Central memory CD4-positive, alpha-beta T cell (primary cell): ENCODE data around the gene IRF4.
"Not testable (repeated sequence)": the region's sequence is repeated elsewhere in the genome, so short reads cannot be mapped to it uniquely, and the experiment has no call there.

Source experiments
- DNase-seq: peaks from one replicate; pipeline ENCODE4 v3.0.0; 2022

Gene IRF4

DNA sequence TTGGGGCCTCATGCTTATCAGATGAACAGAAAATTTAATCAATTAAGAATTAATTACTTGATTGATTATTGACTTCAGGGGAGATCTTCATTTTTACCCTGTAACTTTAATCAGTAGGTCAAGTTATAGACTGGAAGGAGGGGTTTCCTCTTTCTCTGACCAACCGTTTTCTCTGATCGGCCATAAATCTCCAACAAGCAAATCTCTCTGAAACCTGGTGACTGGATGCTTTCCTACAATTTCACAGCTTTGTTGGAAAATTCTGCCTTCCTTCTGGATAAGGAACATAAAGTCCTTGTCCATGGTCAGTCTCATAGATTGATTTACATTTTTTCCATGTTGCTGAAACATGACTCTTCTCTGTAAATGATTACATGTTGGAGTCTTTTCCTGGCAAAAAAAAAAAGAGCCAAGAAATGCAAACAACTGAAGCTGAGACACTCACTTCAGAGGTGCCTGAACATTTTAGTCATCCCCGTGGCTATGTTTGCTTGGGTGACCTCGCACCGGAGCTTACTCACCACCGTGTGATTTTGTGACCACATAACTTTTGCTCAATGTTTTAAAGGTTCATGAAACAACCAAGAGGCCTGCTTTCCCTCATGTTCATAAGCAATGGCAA, 31.0 kb downstream of the IRF4 start:
- DNase-seq, result no peak

DNA sequence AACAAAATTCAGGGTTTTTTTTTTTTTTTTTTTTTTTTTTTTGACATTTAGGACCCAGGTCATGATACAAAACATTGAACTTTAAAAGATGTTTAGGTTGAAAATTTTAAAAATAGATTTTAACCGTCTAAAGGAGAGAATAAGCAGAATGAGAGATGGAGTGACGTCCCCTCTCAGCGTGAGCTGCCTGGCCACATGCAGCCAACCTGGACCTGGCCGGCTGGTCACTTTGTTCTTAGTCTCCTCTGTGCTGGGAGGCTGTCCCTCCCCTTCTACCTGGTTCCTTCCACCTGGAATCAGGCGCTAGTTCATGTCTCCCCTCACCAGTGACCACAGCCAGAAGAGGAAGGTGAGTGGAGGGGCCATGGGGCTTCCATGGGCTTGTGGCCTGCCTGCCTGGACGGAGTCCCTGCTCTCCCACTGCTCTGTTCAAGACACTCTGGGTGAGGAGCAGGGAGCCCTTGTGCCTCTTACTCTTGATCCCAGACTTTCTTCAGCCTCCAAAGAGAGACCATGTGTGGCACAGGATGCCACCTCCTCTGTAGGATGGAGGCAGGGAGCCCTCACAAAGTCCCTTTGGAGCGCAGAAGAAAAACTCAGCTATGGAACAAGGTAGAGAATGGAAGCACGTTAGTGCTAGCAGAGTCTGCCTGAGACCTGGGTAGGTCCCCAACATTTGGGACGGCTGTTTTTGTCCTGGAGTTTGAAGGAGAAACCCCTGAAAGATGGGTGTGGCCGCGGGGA, 31.7 kb downstream of the IRF4 start:
- DNase-seq, result no peak

DNA sequence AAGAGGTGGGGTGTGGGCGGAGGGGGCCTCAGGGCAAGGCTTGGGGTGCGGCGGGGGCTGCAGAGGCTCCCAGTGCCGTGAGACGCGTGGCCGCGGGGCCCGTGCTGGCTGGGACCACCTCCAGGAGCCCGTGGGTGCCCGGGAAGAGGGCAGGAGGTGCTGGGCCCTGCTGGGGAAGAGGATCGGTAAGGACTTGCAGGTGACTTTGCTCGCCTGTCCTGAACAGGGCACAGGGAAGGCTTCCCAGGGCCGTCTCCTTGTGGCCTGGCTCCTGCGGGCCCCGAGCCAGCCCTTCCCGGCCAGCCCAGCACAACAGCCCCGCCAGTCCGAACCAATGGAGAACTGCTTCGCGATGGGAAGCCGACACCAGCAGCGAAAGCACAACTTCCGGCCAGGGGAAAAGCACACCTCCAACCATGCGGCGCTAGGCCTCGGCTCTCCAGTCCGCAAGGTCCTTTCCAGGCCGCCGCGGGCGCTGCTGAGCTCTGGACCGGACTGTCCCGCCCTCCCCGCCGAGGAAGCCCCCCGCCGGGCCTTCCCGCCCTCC, 32.3 kb downstream of the IRF4 start:
- no peak for DNase-seq

DNA sequence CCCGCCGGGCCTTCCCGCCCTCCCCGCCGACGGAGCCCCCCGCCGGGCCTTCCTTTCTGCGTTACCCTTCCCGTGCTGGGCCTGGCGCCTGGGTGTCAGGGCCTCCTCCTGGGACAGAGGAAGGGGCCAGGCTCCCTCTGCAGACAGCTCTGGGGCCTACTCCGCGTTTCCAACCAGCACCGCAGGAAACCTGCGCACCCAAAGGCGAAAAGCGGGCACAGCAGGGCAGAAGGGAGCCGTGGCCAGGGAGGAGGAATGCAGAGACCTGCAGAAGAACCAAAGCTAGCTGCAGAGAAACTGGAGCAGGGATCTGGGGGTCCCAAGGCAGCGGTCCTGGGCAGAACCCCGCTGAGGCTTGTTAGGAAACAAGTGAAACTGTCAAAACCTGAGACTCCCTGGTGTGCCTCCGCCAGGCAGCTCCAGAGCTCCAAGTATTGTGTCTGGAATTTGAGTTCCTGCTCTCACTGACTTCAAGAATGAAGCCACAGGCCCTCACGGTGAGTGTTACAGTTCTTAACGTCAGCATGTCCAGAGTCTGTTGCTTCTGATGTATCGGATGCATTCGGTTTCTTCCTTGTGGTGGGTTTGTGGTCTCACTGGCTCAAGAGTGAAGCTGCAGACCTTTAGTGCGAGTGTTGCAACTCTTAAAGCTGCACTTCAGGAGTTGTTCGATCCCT, 33.3 kb downstream of the IRF4 start:
- DNase-seq, result no peak

DNA sequence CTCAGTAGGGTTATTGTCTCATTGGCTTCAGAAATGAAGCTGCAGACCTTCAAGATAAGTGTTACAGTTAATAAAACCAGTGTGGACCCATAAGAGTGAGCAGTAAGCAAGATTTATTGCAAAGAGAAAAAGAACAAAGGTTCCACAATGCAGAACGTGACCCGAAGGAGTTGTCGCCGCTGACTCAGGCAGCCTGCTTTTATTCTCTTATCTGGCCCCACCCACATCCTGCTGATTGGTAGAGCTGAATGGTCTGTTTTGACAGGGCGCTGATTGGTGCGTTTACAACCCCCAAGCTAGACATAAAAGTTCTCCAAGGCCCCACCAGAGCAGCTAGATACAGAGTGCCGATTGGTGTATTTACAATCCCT, 33.9 kb downstream of the IRF4 start:
- DNase-seq, result not testable (repeated sequence)

DNA sequence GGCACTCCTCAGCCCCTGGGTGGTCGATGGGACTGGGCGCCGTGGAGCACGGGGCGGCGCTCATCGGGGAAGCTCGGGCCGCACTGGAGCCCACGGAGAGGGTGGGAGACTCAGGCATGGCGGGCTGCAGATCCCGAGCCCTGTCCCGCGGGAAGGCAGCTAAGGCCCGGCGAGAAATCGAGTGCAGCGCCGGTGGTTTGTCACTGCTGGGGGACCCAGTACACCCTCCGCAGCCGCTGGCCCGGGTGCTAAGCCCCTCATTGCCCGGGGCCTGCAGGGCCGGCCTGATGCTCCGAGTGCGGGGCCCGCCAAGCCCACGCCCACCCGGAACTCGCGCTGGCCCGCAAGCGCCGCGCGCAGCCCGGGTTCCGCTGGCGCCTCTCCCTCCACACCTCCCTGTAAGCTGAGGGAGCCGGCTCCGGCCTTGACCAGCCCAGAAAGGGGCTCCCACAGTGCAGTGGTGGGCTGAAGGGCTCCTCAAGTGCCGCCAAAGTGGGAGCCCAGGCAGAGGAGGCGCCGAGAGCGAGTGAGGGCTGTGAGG, 34.7 kb downstream of the IRF4 start:
- not testable (repeated sequence) for DNase-seq

DNA sequence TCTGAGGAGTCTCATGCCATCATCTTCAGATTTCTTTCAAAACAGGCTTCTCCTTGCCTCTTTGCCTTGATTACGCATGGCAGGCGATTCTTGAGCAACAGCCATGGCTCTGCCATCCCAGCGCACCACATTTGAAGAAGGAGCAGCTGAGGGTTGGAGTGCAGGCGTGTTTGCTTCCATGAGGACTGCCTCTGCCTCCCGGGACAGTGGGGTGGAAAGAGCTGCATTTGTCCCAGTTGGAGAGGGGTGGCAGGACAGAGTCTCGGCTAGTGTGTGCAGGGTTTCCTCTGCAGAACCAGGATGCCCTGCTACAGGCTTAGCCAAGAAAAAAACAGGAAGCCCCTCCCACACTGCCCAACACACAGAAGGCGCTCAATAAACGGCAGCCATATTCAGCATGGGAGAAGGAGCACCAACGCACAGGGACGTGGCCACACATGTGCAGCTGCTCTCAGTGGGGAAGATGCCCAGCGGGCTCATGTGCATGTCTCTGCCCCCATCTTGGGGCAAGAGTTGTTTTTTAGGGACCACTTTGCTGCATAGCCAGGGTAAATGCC, 36.6 kb downstream of the IRF4 start:
- DNase-seq, result no peak

DNA sequence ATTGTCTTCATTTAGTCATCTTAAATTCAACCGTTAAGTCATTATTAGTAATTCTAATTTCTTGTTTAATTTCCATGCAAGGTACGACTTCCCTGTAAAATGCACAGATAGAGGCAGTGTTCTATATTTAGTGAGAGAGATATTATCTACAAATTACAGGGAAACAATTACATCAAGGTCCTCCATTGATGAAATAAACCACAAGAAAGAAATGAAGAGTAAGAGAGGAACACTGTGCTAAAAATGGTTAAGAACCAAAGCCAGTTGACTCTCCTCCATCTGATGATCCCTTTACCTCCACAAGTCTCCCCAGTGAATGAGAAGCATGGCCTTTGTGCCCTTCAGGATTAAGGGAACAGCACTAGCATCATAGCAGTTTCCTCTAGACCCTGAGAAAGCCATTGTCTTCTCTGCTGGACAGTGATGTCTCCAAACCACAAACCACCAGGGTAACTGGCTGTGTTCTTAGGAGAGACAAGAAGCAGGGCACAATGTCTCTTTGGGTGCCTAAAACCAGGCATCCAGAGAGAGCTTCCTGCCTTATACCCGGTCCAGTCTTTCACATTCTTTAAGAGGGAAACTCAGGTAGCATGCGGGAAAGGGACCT, 38.1 kb downstream of the IRF4 start:
- no peak for DNase-seq

DNA sequence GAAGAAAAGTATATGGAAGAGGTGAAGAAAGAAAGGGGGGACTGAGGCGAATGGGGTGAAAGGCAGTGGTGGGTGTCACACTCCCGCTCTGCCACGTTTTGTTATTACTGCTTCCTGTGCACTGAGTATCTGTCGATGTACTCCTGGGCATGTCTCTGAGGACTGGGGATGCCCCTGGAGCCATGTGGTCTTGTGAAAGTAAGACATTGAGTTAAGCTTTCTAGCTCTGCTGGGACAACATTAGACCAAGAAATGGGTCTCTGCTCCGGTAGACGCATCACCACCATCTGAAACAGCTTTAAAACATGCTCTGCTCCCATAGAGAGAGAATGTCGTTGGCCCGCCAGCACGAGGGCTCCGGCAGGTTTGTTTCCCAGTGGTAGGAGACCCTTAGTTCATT, 40.0 kb downstream of the IRF4 start:
- DNase-seq, result no peak

DNA sequence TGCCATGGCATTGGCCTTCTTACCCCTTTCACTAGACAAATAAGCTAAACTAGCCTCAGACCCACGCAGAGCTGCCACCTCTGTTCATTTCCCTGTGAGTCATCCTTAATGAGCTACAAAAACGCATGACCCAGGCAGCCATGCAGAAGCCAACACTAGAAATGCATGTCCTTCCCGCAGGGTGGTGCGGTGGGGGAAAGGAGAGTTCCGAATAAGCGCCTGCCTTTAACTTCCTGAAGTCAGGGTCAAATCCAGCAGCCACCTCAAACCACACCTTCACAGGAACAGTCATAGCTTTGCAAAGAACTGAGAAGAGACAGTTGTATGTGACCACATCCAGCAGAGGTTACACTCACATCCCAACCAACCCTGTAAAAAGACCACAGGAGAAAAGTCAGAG, 40.4 kb downstream of the IRF4 start:
- peak; percentile 9 for DNase-seq

DNA sequence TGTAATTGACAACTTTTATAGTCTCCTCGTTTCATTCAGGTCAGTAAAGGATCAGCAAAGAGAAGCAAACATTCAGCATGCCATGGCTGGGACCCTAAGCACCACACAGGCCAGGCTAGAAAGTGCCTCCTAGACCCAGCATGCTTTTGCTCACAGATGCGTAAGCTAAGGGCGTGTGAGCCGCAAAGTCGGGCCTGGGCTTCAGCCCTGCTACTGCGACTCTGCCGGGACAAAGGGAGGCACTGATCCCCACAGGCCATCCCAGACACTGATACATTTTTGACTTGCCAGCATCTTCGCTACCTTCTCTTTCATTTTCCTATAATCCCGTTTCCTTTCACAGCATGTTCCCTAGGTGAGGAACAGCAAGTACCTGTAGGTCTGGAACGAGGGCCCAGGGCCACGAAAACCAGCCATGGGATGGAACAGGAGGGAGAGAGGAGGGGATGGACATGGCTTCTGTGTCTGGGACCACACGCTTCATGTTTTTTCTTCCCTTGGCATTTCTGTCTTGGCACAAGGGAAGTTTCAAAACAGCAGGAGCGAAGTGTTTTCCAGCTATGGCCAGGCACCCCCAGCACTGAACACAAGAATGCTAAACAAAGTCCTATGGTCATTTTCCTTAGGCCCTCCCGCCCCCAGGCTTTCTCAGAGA, 42.6 kb downstream of the IRF4 start:
- DNase-seq, result no peak

DNA sequence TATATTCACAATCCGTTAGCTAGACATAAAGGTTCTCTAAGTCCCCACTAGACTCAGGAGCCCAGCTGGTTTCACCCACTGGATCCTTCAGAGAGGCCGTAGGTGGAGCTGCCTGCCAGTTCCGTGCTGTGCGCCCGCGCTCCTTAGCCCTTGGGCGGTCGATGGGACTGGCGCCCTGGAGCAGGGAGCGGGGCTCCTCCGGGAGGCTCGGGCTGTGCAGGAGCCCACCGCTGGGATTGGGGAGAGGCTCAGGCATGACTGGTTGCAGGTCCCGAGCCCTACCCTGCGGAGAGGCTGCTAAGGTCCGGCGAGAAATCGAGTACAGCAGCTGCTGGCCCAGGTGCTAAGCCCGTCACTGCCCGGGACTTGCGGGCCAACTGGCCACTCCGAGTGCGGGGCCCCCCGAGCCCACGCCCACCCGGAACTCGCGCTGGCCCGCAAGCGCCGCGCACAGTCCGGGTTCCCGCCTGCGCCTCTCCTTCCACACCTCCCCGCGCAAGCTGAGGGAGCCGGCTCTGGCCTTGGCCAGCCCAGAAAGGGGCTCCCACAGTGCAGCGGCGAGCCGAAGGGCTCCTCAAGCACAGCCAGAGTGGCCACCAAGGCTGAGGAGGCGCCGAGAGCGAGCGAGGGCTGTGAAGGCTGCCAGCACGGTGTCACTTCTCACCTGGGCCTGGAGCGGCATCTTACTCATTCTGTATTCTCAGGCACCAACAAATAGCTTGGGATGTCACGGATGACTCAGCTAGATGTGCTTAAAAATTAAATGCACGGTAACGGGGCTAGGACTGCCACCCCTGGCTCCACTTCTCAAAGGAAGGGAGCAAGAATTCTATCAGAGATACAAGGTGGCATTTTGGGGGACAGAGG, 44.1 kb downstream of the IRF4 start:
- no peak for DNase-seq

DNA sequence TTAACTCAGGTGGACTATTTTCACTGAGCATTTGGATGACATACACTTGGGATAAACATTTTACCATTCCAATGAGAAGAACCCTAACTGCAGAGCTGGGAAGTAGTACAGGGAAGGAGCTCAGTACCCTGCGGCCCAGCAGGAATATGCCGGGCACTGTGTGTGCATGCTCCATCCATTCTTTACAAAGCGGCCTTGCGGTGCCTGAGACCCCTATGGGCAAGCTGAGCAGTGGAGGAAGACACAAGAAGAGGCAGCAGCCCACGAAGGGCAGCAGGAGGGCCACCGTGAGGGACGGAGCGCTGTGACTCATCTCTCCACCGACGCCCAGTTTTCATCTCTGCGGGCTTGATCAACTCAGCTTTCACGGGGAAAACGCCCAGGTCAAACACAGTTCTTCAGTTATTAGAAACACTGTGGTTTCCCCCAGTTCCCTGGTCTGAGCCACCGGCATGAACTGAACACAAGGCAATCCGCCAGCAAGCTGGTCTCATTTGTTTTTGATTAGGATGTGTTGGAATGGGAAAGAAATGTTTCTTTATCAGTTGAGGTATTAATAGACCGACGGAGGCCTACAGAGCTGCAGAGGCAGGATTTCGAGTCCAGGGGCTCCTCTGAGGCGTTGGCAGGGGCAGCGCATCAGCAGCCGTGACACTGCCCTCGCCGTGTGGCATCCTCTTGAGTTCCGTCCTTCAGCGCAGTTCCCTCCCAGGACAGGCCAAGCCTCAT, 44.9 kb downstream of the IRF4 start:
- DNase-seq, result no peak

DNA sequence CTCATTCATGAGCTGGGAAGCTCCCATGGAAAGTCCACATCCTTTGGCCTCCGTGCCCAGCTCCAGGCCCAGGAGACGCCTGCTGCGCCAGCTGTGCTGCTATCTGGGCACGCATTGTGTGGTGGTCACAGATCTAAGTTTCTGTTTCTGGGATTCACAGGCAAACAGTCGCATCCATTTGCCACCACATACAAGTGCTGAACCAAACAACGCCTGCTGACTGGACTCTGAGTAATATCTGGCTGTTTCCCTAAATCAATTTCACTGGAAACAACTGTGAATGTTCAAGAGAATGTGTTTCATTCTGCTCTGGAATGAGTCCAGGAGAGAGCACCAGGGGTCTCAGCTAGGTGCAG, 45.5 kb downstream of the IRF4 start:
- no peak for DNase-seq

DNA sequence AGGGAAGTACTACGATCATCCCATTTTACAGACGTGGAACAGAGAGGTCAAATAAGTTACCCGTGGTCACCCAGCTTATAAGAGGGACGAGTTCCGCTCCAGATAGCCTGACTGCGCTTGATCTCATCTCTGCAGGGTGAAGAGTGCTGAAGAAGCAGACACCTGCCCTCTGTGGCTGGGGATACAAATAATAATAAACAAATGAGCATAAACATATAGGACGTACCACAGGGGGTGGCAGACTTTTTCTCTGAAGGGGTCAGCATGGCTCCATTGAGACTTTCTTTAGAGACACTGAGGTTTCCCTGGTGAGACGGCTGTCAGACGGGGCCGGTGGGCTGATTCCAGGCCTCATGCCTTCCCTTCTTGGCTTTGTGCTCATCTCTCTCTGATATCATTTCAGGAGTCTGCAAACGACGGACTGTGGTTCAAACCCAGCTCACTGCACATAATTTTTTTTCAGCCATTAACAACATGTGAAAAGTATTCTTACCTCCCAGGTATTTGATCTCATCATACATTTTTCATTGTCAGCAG, 47.1 kb downstream of the IRF4 start:
- no peak for DNase-seq

DNA sequence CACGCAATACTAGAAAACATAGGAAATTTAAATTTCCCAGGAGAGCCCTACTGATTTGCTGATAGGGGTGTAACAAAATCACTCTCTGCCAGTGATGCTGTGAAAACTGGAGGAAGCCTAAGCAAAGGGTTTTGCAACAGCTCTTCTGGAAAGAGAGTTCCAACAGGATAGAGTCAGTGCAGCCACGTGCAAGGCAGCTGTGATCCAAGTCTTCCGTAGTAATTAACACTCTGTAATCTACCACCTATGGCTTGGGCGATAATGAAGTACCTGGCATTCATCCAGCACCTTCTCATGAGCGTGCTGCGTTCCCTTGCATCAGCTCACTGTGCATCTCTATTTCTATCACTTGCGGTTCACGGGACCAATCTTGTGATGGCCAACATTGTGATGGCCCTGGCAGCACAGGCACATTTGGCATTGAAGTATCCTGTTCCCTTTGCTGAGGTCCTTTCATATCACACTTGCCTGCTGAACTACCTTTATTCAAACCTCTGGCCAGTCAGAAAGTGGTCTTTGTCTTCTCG, 48.2 kb downstream of the IRF4 start:
- DNase-seq, result no peak

DNA sequence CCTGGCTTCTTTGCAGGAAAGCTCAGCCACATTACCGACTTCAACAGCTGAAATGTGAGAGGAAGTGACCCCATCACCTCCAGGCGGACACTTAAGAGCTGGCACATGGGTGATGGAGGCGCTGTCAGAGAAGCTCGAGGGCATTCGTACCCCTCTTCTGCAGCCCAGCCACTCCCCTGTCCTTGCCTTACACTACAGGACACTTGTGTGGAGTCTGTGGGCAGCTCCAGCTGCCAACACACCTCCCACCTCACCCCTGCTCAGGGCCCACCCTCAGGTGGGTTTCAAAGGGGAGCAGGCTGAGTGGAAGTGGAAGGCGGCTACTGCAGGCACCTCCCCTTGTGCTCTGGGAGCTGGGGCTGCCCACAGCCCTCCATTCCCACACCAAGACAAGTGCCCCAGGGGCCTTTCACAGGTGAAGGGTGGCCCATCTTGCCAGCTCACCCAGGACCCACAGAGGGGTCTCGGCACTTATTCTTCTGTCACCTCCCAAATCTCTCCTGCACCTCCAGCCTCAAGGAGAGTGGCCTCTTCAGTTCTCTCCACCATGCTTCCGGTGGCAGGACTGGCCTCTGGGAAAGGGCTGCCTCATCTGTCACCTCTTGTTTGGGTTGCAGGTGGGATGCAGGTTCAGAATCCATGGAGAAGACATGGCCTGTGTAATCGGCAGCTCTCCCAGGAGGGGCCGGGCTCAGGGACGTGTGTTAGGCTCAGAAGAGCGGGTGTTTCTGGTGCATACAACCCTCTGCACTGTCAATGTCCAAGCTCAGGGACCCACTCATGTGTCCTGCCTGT, 49.8 kb downstream of the IRF4 start:
- DNase-seq, result no peak

DNA sequence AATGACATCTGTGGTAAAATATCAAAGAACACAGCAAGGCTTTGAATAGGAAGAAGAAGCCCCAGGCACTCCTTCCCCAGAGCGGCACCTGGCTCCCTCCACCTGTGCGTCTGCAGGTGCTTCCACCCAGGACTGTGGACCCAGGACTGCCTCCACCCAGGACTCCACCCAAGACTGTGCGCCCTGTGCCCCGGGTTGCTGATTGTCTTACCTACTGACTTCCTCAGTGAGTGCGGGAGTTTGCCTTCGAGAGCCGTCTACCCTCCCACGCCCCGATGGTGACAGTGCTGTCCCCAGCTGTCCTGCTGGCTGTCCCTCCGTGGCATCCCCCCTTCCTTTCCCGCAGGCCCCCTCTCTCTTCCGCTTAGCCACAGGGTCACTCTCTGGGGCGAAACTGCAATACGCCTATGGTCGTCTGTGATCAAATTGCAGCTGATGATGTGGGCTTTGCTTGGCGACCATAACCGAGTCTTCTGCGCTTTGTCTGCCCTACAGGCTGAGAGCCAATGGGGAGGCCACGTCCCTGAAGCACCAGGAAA, 52.1 kb downstream of the IRF4 start:
- no peak for DNase-seq
